GM21367 (cell line): ENCODE results near the gene ERMAP.
"Not testable (repeated sequence)": the region's sequence is repeated elsewhere in the genome, so short reads cannot be mapped to it uniquely, and the experiment has no call there.

Experiments
- ATAC-seq: cut with Tn5 transposase; IDR thresholded peaks from one replicate; pipeline ENCODE4 v1.9.1; 2021; ENCODE audit not compliant: unreplicated experiment

Gene ERMAP

DNA sequence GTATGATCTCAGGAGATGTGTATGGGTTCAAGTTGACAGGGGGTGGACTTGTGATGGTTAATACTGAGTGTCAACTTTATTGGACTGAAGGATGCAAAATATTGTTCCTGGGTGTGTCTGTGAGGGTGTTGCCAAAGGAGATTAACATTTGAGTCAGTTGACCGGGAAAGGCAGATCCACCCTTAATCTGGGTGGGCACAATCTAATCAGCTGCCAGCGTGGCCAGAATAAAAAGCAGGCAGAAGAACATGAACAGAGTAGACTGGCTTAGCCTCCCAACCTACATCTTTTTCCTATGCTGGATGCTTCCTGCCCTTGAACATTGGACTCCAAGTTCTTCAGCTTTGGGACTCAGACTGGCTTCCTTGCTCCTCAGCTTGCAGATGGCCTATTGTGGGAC, 52.8 kb downstream of the ERMAP start:
- ATAC-seq = not testable (repeated sequence)

DNA sequence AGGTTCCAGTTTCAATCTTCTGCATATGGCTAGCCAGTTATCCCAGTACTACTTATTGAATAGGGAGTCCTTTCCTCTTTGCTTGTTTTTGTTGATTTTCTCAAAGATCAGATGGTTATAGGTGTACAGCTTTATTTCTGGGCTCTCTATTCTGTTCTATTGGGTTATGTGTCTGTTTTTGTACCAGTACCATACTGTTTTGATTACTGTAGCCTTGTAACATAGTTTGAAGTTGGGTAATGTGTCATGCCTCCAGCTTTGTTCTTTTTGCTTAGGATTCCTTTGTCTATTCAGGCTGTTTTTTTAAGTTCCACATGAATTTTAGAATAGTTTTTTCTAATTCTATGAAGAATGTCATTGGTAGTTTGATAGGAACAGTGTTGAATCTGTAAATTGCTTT, 56.2 kb downstream of the ERMAP start:
- ATAC-seq = not testable (repeated sequence)

DNA sequence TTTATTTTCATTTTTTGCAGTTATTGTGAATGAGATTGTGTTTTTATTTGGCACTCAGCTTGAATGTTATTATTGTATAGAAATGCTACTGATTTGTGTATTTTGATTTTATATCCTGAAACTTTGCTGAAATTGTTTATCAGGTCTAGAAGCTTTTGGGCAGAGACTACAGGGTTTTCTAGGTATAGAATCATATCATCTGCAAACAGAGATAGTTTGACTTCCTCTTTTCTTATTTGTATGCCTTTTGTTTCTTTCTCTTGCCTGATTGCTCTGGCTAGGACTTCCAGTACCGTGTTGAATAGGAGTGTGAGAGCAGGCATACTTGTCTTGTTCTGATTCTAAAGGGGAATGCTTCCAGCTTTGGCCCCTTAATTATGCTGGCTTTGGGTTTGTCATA, 56.7 kb downstream of the ERMAP start:
- ATAC-seq = no peak

DNA sequence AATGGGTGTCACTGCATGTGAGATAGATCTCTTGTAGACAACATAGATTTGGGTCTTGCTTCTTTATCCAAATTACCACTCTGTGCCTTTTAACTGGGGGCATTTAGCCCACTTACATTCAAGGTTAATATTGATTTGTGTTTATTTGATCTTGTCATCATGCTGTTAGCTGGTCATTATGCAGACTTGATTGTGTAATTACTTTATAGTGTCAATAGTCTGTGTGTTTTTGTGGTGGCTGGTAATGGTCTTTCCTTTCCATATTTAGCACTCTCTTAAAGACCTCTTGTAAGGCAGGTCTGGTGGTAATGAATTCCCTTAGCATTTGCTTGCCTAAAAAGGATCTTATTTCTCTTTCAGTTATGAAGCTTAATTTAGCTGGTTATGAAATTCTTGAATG, 59.1 kb downstream of the ERMAP start:
- ATAC-seq = no peak

DNA sequence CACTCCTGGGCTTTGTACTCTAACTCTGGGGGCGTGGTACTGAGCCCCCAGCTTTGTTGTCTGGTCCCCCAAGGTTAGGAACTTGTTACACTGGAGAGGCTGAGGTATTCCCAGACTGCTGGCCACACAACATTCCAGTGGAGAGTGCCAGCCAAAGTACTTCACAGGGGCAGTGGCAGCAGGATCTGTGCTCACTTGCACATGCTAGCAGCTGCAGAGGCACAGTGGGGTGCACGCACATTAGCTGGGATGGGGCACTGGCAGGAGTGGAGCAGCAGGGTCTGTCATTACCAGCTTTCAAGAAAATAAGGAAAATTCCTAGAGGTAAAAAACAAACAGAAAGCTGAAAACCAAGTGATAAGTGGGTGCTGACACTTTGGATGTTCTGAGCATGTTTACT, 60.5 kb downstream of the ERMAP start:
- no peak for ATAC-seq

DNA sequence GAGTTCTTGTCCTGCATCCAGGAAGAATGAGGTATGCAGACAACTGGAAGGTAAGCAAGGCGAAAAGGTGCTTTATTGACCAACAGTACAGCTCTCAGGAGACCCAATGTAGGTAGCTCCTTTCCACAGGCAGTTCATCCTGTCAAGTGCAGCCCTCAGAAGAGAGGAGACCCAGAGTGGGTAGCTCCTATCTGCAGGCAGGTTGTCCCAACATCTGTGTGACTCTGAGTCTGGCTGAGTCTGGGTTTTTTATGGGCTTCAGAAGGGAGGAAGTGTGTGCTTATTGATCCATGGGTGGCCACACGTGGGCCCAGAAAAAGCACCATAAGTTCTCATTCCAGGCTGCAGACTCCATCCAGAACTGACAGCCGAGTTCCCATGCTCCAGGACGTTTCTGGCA, 63.5 kb downstream of the ERMAP start:
- ATAC-seq = no peak

DNA sequence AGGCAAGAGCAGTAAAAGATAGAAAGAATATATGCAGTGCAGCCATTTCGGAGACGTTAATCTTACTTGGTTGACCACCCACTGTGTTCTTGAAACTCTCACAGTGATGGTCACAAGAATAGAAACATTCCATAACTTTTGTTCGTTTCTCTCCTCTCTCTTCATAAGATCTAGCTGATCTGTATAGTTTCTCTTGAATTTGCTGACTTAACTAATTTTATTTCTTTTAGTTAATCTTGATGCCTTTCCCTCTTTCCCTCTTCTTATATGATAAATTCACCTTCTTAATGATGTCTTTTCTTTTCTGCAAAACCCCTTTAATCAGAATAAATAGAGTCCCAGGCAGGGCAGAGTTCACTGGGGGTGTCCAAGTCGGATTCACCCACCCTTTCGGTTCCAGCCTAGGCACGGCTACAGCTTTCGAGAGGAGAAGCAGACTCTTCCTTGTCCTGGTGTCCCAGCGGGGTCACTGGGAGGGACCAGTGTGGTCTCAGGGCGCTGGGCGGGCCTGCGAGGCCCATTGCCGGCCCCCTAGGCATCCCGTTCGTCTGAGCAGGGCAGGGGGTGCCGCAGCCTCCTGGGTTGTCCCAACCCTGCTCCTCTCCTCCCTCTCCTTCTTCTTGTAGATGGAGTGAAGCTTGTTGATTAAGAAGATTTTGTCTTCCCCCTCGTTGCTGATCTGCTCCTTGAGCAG, 69.3 kb downstream of the ERMAP start:
- no peak for ATAC-seq

DNA sequence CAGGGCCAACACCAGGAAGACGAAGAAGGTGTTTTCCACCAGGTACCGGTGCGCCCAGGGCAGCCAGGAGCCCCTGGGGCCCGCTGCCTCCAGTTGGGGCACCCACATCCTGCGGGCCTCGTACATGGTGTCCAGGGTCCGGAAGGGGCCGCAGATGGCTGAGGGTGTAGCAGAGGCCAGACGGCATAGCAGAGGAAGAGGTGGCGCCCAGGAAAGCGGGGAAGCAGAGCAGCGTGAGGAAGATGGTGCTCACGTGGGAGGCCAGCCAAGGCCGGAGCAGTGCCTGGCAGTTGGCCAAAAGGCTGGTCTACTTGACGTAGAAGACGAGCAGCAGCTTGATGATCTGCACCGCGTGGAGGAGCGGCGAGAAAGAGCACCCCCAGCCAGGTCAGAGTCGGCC, 69.9 kb downstream of the ERMAP start:
- ATAC-seq = no peak

DNA sequence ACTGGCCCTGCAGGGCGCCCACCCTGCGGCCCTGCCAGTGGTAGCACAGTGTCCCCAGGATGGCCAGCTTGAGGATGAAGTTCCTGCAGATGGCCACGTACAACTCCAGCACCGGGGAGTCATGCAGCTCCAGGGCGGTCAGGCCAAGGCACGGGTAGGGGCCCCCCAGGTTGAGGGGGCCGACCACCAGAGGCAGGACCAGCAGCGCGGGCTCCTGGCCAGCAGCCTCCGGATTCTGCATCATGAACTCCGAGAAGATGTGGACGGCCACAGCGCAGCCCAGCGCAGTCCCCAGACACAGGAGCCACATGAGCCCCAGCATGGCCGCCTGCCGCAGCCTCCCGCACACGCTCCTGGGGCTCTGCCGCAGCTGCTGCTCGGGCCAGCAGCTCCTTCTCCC, 70.4 kb downstream of the ERMAP start:
- no peak for ATAC-seq

DNA sequence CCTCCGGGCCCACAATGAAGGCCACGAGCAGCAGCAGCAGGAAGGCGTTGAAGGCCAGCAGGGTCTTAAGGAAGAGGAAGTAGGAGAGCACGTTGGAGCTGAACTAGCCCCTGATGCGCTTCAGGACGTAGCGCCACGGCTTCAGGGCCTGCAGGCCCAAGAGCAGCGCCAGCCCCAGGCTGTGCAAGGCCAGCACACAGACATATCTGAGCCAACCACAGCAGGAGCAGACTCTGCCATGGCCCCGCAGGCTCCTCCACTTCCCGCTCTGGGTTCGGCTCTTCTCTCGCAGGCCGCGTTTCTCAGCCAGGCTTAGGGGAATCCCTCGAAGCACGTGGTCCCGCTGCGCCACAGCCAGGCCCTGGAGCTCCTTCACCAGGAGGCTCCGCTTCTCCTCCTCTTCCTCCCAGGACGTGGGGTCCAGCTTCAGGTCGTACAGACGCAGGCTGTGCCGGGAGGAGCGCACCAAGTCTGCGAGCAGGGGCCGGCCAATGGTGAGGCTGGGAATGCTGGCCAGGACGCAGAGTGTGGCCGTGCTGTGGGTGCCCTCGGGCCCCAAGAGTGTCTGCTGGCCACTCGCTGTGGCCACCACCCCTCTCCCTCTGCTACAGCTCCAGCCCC, 71.2 kb downstream of the ERMAP start:
- no peak for ATAC-seq

DNA sequence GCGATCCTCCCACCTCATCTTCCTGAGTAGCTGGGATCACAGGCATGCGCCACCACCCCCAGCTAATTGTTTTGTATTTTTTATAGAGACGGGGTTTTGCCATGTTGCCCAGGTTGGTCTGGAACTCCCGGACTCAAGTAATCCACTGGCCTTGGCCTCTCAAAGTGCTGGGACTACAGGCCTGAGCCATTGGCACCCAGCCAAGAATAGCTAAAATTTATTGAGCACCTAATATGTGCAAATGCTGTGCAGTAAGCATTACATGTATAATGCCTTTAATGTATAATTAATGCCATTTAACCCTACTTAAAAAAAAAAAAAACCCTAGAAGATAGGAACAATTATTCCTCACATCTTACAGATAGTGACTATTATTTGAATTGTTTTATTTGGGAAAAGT, 72.3 kb downstream of the ERMAP start:
- no peak for ATAC-seq

DNA sequence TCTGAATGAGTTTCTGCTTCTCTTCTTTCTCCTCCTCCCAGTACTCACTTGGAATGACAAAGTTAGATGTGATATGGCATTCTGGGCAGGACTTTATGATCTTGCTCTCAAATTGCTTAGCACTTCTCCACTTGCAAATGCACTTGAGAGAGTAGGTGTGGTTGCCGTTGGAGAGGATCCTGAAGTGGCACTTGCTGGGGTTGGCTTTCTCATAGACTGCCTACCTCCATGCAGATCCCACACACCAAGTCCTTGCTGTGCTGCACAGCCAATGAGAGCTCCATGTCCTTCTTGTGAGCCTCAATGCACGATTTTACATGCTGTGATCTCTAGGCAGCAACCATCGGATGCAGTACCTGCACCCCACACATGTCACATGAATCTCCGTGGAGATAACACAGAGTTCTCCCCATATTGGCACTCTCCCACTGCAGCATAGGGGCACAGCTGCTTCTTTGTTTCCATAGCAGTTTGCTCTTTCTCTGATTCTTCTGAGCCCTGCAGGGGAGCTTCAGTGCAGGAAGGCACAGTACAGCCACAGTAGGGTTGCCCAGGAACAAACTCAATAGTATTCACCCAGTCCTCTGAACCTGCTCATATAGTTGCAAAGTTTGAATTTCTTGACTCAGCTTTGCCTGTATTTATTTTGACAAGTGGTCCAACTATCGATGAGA, 74.7 kb downstream of the ERMAP start:
- no peak for ATAC-seq
